WTC11 (cell line): ENCODE data around the gene PI4KB. TPM values are rescaled to one million over a fixed set of nuclear protein-coding genes. Genes with fewer than 3 reads are reported as not detected.

ENCODE experiments used
- ATAC-seq: fragments of 200-7000 bp; cut with Tn5 transposase; 2 replicates; pipeline ENCODE4 v1.10.0; 2021; ENCODE audit warnings: mild to moderate bottlenecking, moderate library complexity
- CTCF ChIA-PET: fragments of 300-600 bp; sonication (Branson Sonifier 250); formaldehyde crosslinking; loops from one replicate; lab custom pipeline; 2021; ENCODE audit warnings: antibody characterized with exemption; lab: Charles Lee
- POLR2A ChIA-PET: fragments of 350-600 bp; sonication (Branson Sonifier 250); formaldehyde crosslinking; loops from one replicate; lab custom pipeline; 2021; ENCODE audit warnings: antibody characterized with exemption; lab: Charles Lee
- DNase-seq: peaks from one replicate; pipeline ENCODE4 v3.0.0; 2021; ENCODE audit warnings: low spot score
- H3K27ac Mint-ChIP-seq: 2 replicates; pipeline ENCODE4 v1.8.0; 2021; ENCODE audit warnings: mixed read lengths
- H3K27me3 Mint-ChIP-seq: 2 replicates; pipeline ENCODE4 v1.8.0; 2021; ENCODE audit warnings: low read depth, mild to moderate bottlenecking, moderate library complexity, mixed read lengths
- H3K36me3 Mint-ChIP-seq: 2 replicates; pipeline ENCODE4 v1.8.0; 2021; ENCODE audit warnings: mixed read lengths
- H3K4me1 Mint-ChIP-seq: 2 replicates; pipeline ENCODE4 v1.8.0; 2022; ENCODE audit warnings: mixed read lengths
- H3K4me3 Mint-ChIP-seq: 2 replicates; pipeline ENCODE4 v1.8.0; 2021; ENCODE audit warnings: mild to moderate bottlenecking, moderate library complexity, mixed read lengths
- H3K9me3 Mint-ChIP-seq: 2 replicates; pipeline ENCODE4 v1.8.0; 2021; ENCODE audit warnings: mixed read lengths
- AFF4 ChIP-seq: sonication (generic); formaldehyde crosslinking; IDR thresholded peaks from 2 replicates; pipeline ENCODE4 v1.8.1; 2023; ENCODE audit warnings: mild to moderate bottlenecking, missing genetic modification reagents, borderline replicate concordance
- CDX4 ChIP-seq: fragments of 250-450 bp; sonication (Bioruptor Pico); IDR thresholded peaks from 2 replicates; pipeline ENCODE4 v1.9.0; 2021; ENCODE audit warnings: moderate library complexity, mild to moderate bottlenecking, inconsistent platforms, borderline replicate concordance
- CTCF ChIP-seq: fragments of 200-600 bp; IDR thresholded peaks from 2 replicates; pipeline ENCODE4 v1.8.0; 2022; ENCODE audit warnings: antibody characterized with exemption
- E2F4 ChIP-seq: sonication (generic); formaldehyde crosslinking; IDR thresholded peaks from 2 replicates; pipeline ENCODE4 v1.8.1; 2022; ENCODE audit warnings: low read depth, mild to moderate bottlenecking, moderate library complexity, missing genetic modification reagents, borderline replicate concordance
- ETV6 ChIP-seq: sonication (generic); formaldehyde crosslinking; IDR thresholded peaks from 2 replicates; pipeline ENCODE4 v1.8.1; 2022; ENCODE audit warnings: mild to moderate bottlenecking, missing genetic modification reagents
- FOXP4 ChIP-seq: sonication (generic); formaldehyde crosslinking; IDR thresholded peaks from 2 replicates; pipeline ENCODE4 v1.8.0; 2022; ENCODE audit warnings: mild to moderate bottlenecking, missing genetic modification reagents
- GRHL2 ChIP-seq: fragments of 250-450 bp; sonication (Bioruptor Pico); IDR thresholded peaks from 2 replicates; pipeline ENCODE4 v1.8.0; 2022; ENCODE audit warnings: mild to moderate bottlenecking, moderate library complexity; ENCODE audit not compliant: insufficient replicate concordance, severe bottlenecking
- HMGA2 ChIP-seq: fragments of 250-450 bp; sonication (Bioruptor Pico); IDR thresholded peaks from 2 replicates; pipeline ENCODE4 v1.4.0; 2021; ENCODE audit warnings: mild to moderate bottlenecking, moderate library complexity
- MLX ChIP-seq: sonication (generic); formaldehyde crosslinking; IDR thresholded peaks from 2 replicates; pipeline ENCODE4 v1.8.1; 2023; ENCODE audit warnings: mild to moderate bottlenecking, missing genetic modification reagents, moderate library complexity
- MYBL2 ChIP-seq: sonication (generic); formaldehyde crosslinking; IDR thresholded peaks from 2 replicates; pipeline ENCODE4 v1.8.1; 2023; ENCODE audit warnings: mild to moderate bottlenecking, moderate library complexity, missing genetic modification reagents
- PREB ChIP-seq: sonication (generic); formaldehyde crosslinking; IDR thresholded peaks from 2 replicates; pipeline ENCODE4 v1.8.1; 2022; ENCODE audit warnings: mild to moderate bottlenecking, missing genetic modification reagents, moderate library complexity, borderline replicate concordance
- SP1 ChIP-seq: sonication (generic); formaldehyde crosslinking; conservative IDR thresholded peaks from 2 replicates; pipeline ENCODE4 v1.8.1; 2022; ENCODE audit warnings: missing genetic modification reagents
- TCF7 ChIP-seq: sonication (generic); formaldehyde crosslinking; IDR thresholded peaks from 2 replicates; pipeline ENCODE4 v1.8.0; 2022; ENCODE audit warnings: mild to moderate bottlenecking, low read depth, missing genetic modification reagents, moderate library complexity
- TEAD4 ChIP-seq: sonication (generic); formaldehyde crosslinking; IDR thresholded peaks from 2 replicates; pipeline ENCODE4 v1.8.0; 2022; ENCODE audit warnings: mild to moderate bottlenecking, missing genetic modification reagents
- ZBTB21 ChIP-seq: sonication (generic); formaldehyde crosslinking; IDR thresholded peaks from 2 replicates; pipeline ENCODE4 v1.8.1; 2023; ENCODE audit warnings: mild to moderate bottlenecking, missing genetic modification reagents, borderline replicate concordance
- ZNF219 ChIP-seq: sonication (generic); formaldehyde crosslinking; IDR thresholded peaks from 2 replicates; pipeline ENCODE4 v1.8.0; 2023; ENCODE audit warnings: missing genetic modification reagents, mild to moderate bottlenecking, borderline replicate concordance
- ZNF317 ChIP-seq: sonication (generic); formaldehyde crosslinking; IDR thresholded peaks from 2 replicates; pipeline ENCODE4 v1.8.1; 2023; ENCODE audit warnings: low read depth, mild to moderate bottlenecking, moderate library complexity, missing genetic modification reagents, borderline replicate concordance
- ZNF416 ChIP-seq: fragments of 250-450 bp; sonication (Bioruptor Pico); IDR thresholded peaks from 2 replicates; pipeline ENCODE4 v1.9.0; 2021; ENCODE audit warnings: mild to moderate bottlenecking, inconsistent platforms
- ZNF532 ChIP-seq: fragments of 250-450 bp; sonication (Bioruptor Pico); IDR thresholded peaks from 2 replicates; pipeline ENCODE4 v1.9.0; 2021; ENCODE audit warnings: mild to moderate bottlenecking, borderline replicate concordance
- total RNA-seq: library from RNA; stranded (reverse); gene quantifications from 3 replicates; pipeline ENCODE4 v1.2.3, GENCODE V29; 2021

Gene PI4KB
- total RNA-seq, 1 experiment from 2014 or later: 33.6 TPM

- TF ChIP-seq CTCF: no peak
- no peak for TF ChIP-seq ZNF317 (CRISPR knock-in tag)
- TF ChIP-seq ETV6 (CRISPR knock-in tag): no peak
- no peak for TF ChIP-seq MYBL2 (CRISPR knock-in tag)
- TF ChIP-seq SP1 (CRISPR knock-in tag): no peak
- TF ChIP-seq FOXP4: no peak
- no peak for TF ChIP-seq HMGA2 (CRISPR knock-in tag)
- TF ChIP-seq TCF7 (CRISPR knock-in tag): no peak
- no peak for TF ChIP-seq MLX (CRISPR knock-in tag)
- no peak for TF ChIP-seq CDX4 (CRISPR knock-in tag)
- no peak for TF ChIP-seq ZBTB21 (CRISPR knock-in tag)
- no peak for TF ChIP-seq ZNF219 (CRISPR knock-in tag)
- TF ChIP-seq ZNF416: no peak
- TF ChIP-seq TEAD4 (CRISPR knock-in tag): no peak
- no peak for TF ChIP-seq AFF4 (CRISPR knock-in tag)
- TF ChIP-seq PREB (CRISPR knock-in tag): no peak
- no peak for TF ChIP-seq ZNF532 (CRISPR knock-in tag)
- no peak for TF ChIP-seq E2F4 (CRISPR knock-in tag)
- TF ChIP-seq GRHL2 (CRISPR knock-in tag): no peak
- Mint-ChIP-seq H3K4me1 (no peaks in the 10 kb centered on the region), H3K4me3 (no peak overlapping the region), H3K27ac (no peak overlapping the region), H3K9me3 (no peaks in the 10 kb centered on the region), H3K36me3 (peaks cover 20% of the 10 kb centered on the region), H3K27me3 (no peaks in the 10 kb centered on the region)
- POLR2A ChIA-PET: no interaction called here
- CTCF ChIA-PET: no interaction called here
- DNase-seq (no peak), ATAC-seq (no peak)
Measured at GRCh38 chr1:151318975-151319374, 8.2 kb downstream of the PI4KB start.
